Activated T-helper 1 cell treated with Interleukin-2 at 50 U/mL for 16 hours (primary cell): Measurements from ENCODE around the gene DNAH6.

Source experiments
- DNase-seq: peaks from one replicate; pipeline ENCODE4 v3.0.0-alpha.2; 2020; ENCODE audit warnings: low read depth

DNAH6 gene

GRCh38 chr2:84690225-84690624 is 173.9 kb downstream of the DNAH6 start:
- DNase-seq = no peak

- DNase-seq = no peak
Observed at GRCh38 chr2:84694088-84694622, 177.9 kb downstream of the DNAH6 start.

- DNase-seq = no peak
Observed at GRCh38 chr2:84697895-84698294, 181.6 kb downstream of the DNAH6 start.

GRCh38 chr2:84700006-84700405 is 183.7 kb downstream of the DNAH6 start:
- no peak for DNase-seq

GRCh38 chr2:84701880-84702279 is 185.6 kb downstream of the DNAH6 start:
- DNase-seq = no peak

- no peak for DNase-seq
Observed at GRCh38 chr2:84702941-84703340, 186.6 kb downstream of the DNAH6 start.

GRCh38 chr2:84703831-84704230 is 187.5 kb downstream of the DNAH6 start:
- no peak for DNase-seq

GRCh38 chr2:84704505-84705244 is 188.4 kb downstream of the DNAH6 start:
- no peak for DNase-seq

GRCh38 chr2:84705858-84706257 is 189.6 kb downstream of the DNAH6 start:
- DNase-seq = no peak

GRCh38 chr2:84708442-84708841 is 192.1 kb downstream of the DNAH6 start:
- no peak for DNase-seq

GRCh38 chr2:84711651-84712050 is 195.4 kb downstream of the DNAH6 start:
- no peak for DNase-seq

GRCh38 chr2:84713441-84713840 is 197.1 kb downstream of the DNAH6 start:
- no peak for DNase-seq

- no peak for DNase-seq
Observed at GRCh38 chr2:84716564-84716963, 200.3 kb downstream of the DNAH6 start.

GRCh38 chr2:84717302-84717701 is 201.0 kb downstream of the DNAH6 start:
- no peak for DNase-seq

GRCh38 chr2:84719434-84719833 is 203.1 kb downstream of the DNAH6 start:
- DNase-seq = no peak

- DNase-seq = no peak
Observed at GRCh38 chr2:84723831-84724230, 207.5 kb downstream of the DNAH6 start.

- no peak for DNase-seq
Observed at GRCh38 chr2:84725717-84726116, 209.4 kb downstream of the DNAH6 start.

GRCh38 chr2:84727315-84727714 is 211.0 kb downstream of the DNAH6 start:
- DNase-seq = no peak

GRCh38 chr2:84729224-84729623 is 212.9 kb downstream of the DNAH6 start:
- DNase-seq = no peak

GRCh38 chr2:84731185-84731584 is 214.9 kb downstream of the DNAH6 start:
- no peak for DNase-seq

- DNase-seq = no peak
Observed at GRCh38 chr2:84732897-84733778, 216.8 kb downstream of the DNAH6 start.

GRCh38 chr2:84735389-84735788 is 219.1 kb downstream of the DNAH6 start:
- no peak for DNase-seq

- DNase-seq = peak; percentile 8
Observed at GRCh38 chr2:84741182-84741822, 225.0 kb downstream of the DNAH6 start.
